ENCODE data around the gene MTG2.

DNA sequence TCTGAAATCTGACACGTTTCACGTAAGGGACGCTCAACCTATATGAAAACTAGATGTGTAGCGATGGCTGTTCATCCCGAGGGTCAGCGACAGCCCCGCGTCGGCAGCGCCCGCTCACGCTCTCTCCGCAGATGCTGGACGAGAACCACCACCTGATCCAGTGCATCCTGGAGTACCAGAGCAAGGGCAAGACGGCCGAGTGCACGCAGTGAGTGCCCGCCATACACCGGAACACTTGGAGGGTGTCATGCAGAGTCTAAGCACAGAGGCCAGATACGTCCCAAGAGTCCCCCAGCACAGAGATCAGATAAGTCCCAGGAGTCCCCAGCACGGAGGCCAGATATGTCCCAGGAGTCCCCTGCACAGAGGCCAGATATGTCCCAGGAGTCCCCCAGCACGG is 24.3 kb upstream of the MTG2 start:
- TF ChIP-seq, protein P1, sequence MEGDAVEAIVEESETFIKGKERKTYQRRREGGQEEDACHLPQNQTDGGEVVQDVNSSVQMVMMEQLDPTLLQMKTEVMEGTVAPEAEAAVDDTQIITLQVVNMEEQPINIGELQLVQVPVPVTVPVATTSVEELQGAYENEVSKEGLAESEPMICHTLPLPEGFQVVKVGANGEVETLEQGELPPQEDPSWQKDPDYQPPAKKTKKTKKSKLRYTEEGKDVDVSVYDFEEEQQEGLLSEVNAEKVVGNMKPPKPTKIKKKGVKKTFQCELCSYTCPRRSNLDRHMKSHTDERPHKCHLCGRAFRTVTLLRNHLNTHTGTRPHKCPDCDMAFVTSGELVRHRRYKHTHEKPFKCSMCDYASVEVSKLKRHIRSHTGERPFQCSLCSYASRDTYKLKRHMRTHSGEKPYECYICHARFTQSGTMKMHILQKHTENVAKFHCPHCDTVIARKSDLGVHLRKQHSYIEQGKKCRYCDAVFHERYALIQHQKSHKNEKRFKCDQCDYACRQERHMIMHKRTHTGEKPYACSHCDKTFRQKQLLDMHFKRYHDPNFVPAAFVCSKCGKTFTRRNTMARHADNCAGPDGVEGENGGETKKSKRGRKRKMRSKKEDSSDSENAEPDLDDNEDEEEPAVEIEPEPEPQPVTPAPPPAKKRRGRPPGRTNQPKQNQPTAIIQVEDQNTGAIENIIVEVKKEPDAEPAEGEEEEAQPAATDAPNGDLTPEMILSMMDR (conservative IDR thresholded peaks at IDR 0.05; ENCODE audit: low read depth in 2 of 2) = no peak
- TF ChIP-seq CREB1 (CRISPR knock-in tag; IDR thresholded peaks at IDR 0.05; ENCODE audit: low read depth) = no peak
- TF ChIP-seq STAT1 (IDR thresholded peaks at IDR 0.05; ENCODE audit: unreplicated experiment) = no peak
- no peak for TF ChIP-seq POLR2AphosphoS5 (IDR thresholded peaks at IDR 0.05; ENCODE audit: low read depth)

Data from GM23338 (cell line).